AG10803 (cell line): ENCODE data around the gene FILIP1.

Experiments used
- DNase-seq: peaks from one replicate; pipeline ENCODE4 v3.0.0; 2010; ENCODE audit warnings: low read depth
- H3K4me3 ChIP-seq: 2 replicates; pipeline ENCODE4 v1.5.1; 2011; ENCODE audit warnings: mild to moderate bottlenecking, low read length, control low read depth
- CTCF ChIP-seq: conservative IDR thresholded peaks from 2 replicates; pipeline ENCODE4 v1.5.1; 2011; ENCODE audit warnings: mild to moderate bottlenecking, low read length, control low read depth, inconsistent platforms

FILIP1 gene

GRCh38 chr6:75290136-75290945 is 203.3 kb downstream of the FILIP1 start:
- H3K4me3 ChIP-seq = no peak overlapping the region
- DNase-seq = no peak
- TF ChIP-seq CTCF = no peak

- no peak for TF ChIP-seq CTCF
- H3K4me3 ChIP-seq = no peak overlapping the region
- DNase-seq = no peak
Observed at GRCh38 chr6:75288023-75288422, 205.6 kb downstream of the FILIP1 start.

DNA sequence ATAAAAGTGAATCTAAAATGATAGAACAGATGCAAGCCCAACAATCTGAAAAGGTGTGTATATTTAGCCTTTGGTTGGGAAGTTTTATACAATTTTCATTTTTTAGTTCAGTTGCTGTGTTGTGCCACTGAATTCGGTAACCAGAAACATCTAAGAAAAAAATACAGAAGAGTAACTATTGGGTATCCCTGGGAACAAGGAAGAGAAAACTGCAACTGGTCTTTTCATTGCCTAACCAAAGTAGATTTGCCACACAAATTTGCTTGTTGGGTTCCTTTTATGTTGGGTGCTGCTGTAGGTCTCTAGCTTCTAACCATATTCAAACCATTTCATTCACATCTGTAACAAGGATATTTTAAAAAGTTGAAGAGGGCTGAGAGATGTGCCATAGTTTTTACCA is 206.2 kb downstream of the FILIP1 start:
- DNase-seq = no peak
- TF ChIP-seq CTCF = no peak
- no peak overlapping the region for H3K4me3 ChIP-seq

DNA sequence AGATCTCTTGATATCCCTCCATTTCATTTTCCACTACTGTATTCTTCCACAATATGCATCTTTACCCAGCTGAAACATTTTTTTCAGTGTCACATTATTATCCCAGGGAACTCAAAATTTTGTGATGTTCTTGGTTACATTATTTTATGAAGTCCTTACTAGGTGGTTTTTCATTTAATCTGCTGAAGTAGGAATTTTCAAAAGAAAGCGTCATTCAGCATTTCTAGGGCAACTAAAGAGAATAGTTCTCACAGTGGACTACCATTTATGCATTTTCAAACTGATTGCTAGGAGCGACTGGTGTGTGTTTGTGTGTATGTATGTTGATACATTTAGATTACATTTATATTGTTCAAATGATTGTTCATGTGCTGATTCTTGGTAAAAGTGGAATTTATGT is 206.6 kb downstream of the FILIP1 start:
- H3K4me3 ChIP-seq = no peak overlapping the region
- TF ChIP-seq CTCF = no peak
- no peak for DNase-seq

GRCh38 chr6:75285283-75285639 is 208.3 kb downstream of the FILIP1 start:
- TF ChIP-seq CTCF = no peak
- peak overlapping the region; percentile 89 for H3K4me3 ChIP-seq
- no peak for DNase-seq

DNA sequence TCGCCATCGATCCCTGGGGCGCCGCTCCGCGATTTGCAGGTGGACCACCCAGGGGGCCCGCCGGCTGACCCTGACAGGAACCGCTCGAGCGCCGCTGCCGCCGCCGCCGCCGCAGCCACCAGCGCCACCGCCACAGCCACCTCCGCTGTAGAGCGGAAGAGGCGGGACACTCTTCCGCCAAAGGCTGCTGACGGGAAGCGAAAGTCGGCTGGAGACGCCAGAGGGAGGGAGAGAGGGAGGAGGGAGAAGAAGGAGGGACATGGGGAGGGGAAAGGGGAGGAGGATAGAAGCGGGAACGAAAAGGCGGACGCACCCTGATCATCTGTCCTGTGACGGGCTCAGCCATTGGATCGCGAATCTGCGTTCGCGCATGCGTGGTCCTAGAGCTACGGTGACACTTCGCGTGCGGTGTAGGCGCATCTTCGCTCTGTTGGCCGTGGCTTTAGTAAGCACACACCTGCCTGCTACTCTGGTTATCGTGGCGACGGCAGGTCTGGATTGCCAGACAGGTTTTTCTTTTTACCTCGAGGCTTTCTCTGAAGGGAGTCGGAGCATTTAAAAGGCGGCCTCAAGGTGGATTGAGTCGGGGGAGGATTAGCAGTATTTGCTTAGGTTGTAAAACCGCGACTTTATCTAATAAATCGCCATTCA is 208.8 kb downstream of the FILIP1 start, which contains the start of gene TMEM30A:
TMEM30A (minus strand) TSS at position 161 of the 651 bp plus-strand sequence; CDS start at position 7, 154 bp downstream.
- peak; percentile 99 for DNase-seq
- 0 out of 2 replicates have a peak, but pooled peaks have one; percentile 10 for TF ChIP-seq CTCF
- peak within 1 kb of the TSS; percentile 89 for H3K4me3 ChIP-seq
